DLD1 (cell line): ENCODE results near the gene TEKT2.

ENCODE experiments used
- in situ Hi-C: cut with HindIII; loops from 2 replicates; pipeline ENCODE4 v1.10.0; 2017; ENCODE audit warnings: low sequenced_read_pairs

The TEKT2 gene, protein sequence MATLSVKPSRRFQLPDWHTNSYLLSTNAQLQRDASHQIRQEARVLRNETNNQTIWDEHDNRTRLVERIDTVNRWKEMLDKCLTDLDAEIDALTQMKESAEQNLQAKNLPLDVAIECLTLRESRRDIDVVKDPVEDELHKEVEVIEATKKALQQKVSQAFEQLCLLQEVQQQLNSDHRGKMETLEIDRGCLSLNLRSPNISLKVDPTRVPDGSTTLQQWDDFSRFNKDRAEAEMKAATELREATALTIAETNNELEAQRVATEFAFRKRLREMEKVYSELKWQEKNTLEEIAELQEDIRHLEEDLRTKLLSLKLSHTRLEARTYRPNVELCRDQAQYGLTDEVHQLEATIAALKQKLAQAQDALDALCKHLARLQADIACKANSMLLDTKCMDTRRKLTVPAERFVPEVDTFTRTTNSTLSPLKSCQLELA

GRCh38 chr1:36083635-36084496, at the start of gene TEKT2:
TEKT2 (plus strand) TSS chr1:36084094; CDS start chr1:36084922, 828 bp downstream.
- in situ Hi-C loops, result no loop called here

DNA sequence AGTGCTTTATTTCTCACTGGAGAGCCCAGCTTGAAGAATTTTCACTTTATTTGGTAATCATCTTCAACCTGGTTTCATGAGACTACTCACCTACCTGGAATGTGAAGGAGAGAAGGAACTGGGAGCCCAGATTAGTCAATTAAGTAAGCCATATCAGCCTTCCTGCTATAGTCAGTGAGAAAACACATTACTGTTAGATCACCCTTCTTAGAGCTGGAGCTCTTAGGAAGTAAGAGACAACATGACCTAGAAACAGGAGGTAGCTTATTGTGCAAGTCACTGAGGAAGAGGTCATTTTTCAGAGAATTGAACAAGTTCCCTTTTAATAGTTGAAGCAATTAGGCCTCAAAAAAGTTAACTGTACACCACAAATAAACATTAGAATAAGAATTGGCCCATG, 49.2 kb upstream of the TEKT2 start:
- in situ Hi-C loops, result no loop called here

DNA sequence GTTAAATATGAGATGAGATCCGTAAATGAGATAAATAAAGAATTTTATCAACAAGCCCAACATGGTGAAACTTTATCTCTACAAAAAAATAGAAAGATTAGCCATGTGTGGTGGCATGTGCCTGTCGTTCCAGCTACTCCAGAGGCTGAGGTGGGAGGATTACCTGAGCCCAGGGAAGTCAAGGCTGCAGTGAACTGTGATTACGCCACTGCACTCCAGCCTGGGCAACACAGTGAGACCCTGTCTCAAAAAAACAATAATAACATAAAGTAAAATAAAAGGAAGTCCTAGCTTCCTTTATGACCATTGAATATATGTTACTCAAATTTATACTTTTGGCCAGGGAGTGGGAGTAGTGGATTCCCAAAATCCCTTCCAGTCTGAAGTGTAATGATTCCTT, 48.7 kb upstream of the TEKT2 start:
- in situ Hi-C loops, result no loop called here

GRCh38 chr1:36040238-36040637, 43.7 kb upstream of the TEKT2 start:
- in situ Hi-C loops, result no loop called here

- in situ Hi-C loops, result no loop called here
Measured at GRCh38 chr1:36051821-36052220, 32.1 kb upstream of the TEKT2 start.

- in situ Hi-C loops, result no loop called here
Measured at GRCh38 chr1:36053978-36054377, 29.9 kb upstream of the TEKT2 start.

DNA sequence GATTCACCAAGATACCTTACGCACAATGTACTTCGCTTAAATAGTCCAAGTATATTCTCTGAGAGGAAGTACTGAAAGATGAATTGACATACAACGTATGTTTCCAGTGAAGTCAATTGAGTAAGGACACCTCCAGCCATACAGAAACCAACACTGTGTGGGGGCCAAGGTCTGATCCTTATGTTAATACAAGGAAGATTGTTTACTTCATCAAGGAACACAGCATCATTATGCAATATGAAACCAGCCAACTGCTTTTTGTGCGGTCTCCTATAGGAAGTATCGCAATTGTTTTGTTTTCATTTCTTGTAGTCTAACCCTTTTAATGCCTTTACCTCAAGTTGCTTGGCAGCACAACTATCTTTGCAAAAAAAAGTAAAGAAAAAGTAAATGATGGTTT, 28.2 kb upstream of the TEKT2 start:
- in situ Hi-C loops, result no loop called here

DNA sequence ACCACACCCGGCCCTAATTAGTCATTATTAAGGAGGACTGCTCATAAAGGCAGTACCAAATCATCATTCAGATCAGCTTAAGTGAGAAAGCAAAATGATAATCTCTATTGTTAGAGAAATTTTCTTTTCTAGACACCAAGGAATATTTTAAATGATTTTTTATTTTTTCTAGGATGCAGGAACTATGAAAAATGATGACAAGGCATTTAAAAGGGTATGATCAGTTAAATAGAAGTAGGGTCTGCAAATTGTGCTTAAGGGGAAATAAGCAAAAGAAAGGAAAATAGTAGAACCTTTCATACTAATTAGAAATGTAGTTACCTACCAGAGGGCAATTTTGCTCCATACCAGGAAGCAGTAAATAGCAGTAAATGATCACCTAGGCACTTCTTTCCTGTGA, 21.6 kb upstream of the TEKT2 start:
- in situ Hi-C loops, result no loop called here

- in situ Hi-C loops, result no loop called here
Measured at GRCh38 chr1:36067871-36068270, 16.0 kb upstream of the TEKT2 start.

DNA sequence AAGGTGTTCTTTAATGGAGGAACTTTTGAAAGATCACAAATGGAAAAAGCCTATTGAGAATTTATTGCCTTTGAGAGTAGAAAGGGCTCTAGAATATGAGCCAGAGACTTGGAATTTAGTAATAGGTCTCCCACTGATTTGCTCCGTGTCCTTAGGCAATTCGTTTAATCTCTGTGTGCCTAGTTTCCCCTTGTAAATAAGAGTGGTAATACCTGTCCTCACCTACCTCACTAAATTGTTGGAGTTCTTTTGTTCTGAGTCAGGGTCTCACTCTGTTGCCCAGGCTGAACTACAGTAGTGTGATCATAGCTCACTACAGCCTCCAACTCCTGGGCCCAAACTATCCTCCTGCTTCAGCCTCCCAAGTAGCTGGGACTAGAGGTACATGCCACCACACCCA, 15.0 kb upstream of the TEKT2 start:
- in situ Hi-C loops, result no loop called here

- in situ Hi-C loops, result no loop called here
Measured at GRCh38 chr1:36070349-36070748, 13.5 kb upstream of the TEKT2 start.

DNA sequence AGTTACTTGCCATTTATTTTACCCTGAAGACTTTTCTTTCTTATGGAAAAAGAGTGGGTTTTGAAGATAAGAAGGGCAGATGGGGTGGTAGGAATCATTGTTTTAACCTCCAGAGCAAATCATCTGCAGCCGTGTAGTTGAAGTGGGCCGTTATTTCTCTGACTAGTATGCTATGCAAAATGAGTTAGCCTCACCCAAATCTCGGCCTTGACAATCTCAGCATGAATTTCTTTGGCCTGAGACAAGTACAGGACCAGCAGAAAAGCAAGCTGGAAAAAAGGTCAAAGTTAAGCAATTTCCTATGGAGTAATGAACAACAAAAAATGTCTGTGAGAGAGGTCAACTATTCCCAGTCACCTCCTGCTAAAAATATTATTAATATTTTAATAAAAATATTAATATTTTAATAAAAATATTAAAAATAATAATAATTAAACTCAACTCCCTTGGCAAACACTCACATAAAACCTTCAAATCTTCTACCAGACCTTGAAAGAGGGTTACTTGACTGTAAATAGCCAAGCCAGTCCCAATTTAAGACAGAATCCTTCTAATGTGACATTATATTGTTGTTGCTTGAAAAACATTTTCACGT, 6.8 kb upstream of the TEKT2 start:
- in situ Hi-C loops, result no loop called here

DNA sequence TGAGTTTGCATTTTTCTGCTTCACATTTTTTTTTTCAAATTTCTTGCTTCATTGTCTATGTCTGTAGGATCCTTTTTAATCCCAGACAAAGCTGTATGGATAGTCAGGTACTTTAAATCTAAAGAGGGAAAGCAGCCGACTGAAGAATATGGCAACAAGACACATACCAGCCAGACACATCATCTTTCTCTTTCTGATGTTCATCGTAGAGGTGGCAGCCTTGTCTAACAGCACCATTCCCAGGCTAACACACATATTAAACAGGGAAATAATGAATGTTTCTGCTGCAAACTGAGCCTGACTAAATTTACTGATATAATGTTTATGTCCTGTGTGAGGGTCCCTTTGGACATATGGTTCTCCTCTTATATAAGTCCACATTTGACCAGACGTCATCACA, 3.7 kb upstream of the TEKT2 start:
- in situ Hi-C loops, result no loop called here

DNA sequence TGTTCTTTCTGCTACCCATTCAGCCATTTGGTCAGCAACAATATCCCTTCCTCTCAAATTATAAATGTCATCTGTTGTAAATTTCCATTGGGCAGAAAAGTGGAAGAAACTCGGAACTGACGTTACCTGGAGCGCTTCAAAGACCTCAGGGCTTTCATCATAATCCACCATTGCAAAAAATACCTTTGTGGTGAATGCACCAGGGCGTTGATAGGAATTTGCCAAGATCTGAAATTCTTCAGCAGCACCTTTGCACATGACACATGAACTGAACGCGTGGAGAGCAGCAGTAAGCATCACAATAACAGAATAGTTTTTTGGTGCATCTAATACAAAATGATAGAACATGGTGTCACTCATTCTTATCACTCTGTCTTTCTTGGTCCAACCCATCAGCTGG, 3.1 kb upstream of the TEKT2 start:
- in situ Hi-C loops, result no loop called here

- in situ Hi-C loops, result no loop called here
Measured at GRCh38 chr1:36081926-36082485, 1.9 kb upstream of the TEKT2 start.

DNA sequence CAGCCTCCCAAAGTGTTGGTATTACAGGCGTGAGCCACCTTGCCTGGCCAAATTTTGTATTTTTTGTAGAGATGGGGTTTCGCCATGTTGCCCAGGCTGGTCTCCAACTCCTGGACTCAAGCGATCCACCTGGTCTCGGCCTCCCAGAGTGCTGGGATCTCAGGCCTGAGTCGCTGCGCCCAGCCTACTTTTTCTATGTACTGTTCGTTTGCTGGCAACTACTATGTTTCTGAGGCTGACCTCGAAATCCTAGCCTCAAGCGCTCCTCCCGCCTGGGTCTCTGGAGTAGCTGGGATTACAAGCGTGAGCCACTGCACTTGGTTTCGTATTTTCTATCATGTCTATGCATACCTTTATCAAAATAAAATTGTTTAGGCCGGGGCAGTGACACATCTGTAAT, 675 bp upstream of the TEKT2 start:
- in situ Hi-C loops, result no loop called here

DNA sequence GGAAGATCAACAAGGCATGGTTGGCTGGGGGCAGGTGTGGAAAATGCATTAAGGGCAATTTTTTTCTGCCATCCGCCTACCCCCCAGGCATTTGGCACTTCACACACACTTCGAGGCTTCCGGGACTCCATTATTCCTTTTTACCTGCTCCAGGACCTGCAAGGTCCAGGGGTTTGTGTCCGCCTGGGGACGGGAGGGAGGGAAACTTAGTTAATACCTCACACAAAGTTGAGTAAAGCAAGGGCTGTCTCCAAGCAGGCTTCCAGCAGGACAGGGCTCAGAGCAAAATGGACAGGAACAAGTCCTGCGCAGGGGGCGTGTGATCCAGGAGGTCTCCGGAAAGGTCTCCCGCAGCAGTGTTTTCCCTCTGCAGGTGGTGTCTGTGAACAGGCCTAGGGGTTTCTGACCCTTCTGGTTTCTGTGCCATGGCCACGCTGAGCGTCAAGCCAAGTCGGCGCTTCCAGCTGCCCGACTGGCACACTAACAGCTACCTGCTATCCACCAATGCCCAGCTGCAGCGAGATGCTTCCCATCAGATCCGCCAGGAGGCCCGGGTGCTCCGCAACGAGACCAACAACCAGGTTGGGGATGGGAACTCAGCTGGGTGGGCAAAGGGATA, 712 bp downstream of the TEKT2 start:
- in situ Hi-C loops, result no loop called here

GRCh38 chr1:36085126-36085525, 1.2 kb downstream of the TEKT2 start:
- in situ Hi-C loops, result no loop called here

DNA sequence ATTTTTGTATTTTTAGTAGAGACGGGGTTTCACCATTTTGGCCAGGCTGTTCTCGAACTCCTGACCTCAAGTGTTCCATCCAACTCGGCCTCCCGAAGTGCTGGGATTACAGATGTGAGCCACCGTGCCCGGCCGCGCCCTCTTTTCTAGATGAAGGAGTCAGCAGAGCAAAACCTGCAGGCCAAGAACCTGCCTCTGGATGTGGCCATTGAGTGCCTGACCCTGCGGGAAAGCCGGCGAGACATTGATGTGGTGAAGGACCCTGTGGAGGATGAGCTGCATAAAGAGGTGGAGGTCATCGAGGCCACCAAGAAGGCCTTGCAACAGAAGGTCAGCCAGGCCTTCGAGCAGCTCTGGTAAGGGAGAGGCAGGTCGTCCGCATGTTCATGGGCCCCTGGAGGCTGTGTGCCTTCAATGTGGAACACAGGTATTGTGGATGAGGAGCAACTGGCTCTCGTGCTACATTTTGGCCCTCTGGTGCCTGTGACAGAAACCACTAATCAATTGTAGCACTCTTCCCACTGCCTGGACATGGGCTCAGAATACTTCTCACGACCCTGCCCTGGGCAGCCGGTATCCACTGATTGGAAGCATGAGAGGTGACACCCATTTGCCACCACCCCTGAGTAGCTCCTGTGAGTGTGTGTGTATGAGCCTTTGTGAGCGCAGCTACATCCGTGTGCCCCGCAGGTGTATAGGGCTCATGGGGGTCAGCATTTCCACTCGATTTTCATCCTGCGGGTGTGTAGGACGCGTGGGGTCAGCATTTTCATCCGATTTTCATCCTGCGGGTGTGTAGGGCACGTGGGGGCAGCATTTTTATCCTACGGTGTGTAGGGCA, 2.0 kb downstream of the TEKT2 start:
- in situ Hi-C loops, result no loop called here
